ENCODE data around the gene RCCD1.
A peak's percentile ranks its signal among the peaks of the same experiment; 100 is the strongest.

The RCCD1 gene

GRCh38 chr15:90952901-90953677, 1.6 kb upstream of the RCCD1 start:
- TF ChIP-seq, protein P1, sequence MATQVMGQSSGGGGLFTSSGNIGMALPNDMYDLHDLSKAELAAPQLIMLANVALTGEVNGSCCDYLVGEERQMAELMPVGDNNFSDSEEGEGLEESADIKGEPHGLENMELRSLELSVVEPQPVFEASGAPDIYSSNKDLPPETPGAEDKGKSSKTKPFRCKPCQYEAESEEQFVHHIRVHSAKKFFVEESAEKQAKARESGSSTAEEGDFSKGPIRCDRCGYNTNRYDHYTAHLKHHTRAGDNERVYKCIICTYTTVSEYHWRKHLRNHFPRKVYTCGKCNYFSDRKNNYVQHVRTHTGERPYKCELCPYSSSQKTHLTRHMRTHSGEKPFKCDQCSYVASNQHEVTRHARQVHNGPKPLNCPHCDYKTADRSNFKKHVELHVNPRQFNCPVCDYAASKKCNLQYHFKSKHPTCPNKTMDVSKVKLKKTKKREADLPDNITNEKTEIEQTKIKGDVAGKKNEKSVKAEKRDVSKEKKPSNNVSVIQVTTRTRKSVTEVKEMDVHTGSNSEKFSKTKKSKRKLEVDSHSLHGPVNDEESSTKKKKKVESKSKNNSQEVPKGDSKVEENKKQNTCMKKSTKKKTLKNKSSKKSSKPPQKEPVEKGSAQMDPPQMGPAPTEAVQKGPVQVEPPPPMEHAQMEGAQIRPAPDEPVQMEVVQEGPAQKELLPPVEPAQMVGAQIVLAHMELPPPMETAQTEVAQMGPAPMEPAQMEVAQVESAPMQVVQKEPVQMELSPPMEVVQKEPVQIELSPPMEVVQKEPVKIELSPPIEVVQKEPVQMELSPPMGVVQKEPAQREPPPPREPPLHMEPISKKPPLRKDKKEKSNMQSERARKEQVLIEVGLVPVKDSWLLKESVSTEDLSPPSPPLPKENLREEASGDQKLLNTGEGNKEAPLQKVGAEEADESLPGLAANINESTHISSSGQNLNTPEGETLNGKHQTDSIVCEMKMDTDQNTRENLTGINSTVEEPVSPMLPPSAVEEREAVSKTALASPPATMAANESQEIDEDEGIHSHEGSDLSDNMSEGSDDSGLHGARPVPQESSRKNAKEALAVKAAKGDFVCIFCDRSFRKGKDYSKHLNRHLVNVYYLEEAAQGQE (IDR thresholded peaks at IDR 0.05; ENCODE audit: low read depth), result no peak
- no peak for TF ChIP-seq EGR1 (IDR thresholded peaks at IDR 0.05)
- TF ChIP-seq EP300 (IDR thresholded peaks at IDR 0.05; ENCODE audit: borderline replicate concordance), result no peak
- TF ChIP-seq, protein P2, sequence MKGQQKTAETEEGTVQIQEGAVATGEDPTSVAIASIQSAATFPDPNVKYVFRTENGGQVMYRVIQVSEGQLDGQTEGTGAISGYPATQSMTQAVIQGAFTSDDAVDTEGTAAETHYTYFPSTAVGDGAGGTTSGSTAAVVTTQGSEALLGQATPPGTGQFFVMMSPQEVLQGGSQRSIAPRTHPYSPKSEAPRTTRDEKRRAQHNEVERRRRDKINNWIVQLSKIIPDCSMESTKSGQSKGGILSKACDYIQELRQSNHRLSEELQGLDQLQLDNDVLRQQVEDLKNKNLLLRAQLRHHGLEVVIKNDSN (IDR thresholded peaks at IDR 0.05), result no peak
- no peak for TF ChIP-seq RAD21 (IDR thresholded peaks at IDR 0.05; ENCODE audit: low read depth)
- TF ChIP-seq CEBPB (IDR thresholded peaks at IDR 0.05), result no peak
- no peak for TF ChIP-seq FOXM1 (IDR thresholded peaks at IDR 0.05; ENCODE audit: borderline replicate concordance, low read depth)
- TF ChIP-seq TEAD4 (IDR thresholded peaks at IDR 0.05), result no peak
- TF ChIP-seq CREB1 (IDR thresholded peaks at IDR 0.05; ENCODE audit: low read depth), result no peak
- TF ChIP-seq YY1 (IDR thresholded peaks at IDR 0.05; ENCODE audit: low read depth), result no peak
- TF ChIP-seq, protein P3, sequence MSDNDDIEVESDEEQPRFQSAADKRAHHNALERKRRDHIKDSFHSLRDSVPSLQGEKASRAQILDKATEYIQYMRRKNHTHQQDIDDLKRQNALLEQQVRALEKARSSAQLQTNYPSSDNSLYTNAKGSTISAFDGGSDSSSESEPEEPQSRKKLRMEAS (IDR thresholded peaks at IDR 0.05), result no peak
- TF ChIP-seq TAF1 (IDR thresholded peaks at IDR 0.05; ENCODE audit: low read depth), result no peak
- TF ChIP-seq ZBTB7A (IDR thresholded peaks at IDR 0.05; ENCODE audit: low read depth), result no peak
- no peak for TF ChIP-seq TCF12 (IDR thresholded peaks at IDR 0.05; ENCODE audit: low read depth)
- TF ChIP-seq NFIC (IDR thresholded peaks at IDR 0.05), result no peak

DNA sequence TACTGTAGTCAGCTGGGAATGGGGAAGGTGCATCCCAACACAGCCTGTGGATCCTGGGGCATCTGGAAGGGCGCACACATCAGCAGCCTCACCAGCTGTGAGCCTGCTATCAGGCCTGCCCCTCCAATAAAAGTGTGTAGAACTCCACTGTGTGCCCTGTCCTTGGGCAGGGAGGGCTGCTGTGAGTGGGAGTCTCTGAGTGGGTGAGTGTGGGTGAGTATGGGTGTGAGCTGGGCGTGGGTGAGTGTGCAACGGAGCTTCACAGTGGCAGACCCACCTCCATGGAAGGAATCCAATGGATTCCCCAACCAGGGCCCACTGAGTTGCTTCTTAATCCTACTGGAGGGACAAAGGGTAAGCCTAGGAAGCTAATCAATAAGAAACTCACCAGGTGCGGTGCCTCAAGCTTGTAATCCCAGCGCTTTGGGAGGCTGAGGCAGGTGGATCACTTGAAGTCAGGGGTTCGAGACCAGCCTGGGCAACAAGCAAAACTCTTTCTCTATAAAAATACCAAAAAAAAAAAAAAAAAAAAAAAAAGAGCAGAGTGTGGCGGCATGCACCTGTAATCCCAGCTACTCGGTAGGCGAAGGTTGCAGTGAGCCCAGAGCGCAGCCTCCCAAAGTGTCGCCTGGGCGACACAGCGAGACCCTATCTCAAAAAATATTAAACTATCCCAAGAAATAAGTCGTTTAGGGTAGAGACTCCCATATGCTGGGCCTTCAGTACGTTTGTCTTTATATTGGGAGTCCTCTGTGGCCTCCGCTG, 555 bp upstream of the RCCD1 start:
- TF ChIP-seq FOXM1 (IDR thresholded peaks at IDR 0.05; ENCODE audit: borderline replicate concordance, low read depth) (no peak), EGR1 (IDR thresholded peaks at IDR 0.05) (no peak), ZBTB7A (IDR thresholded peaks at IDR 0.05; ENCODE audit: low read depth) (no peak), RAD21 (IDR thresholded peaks at IDR 0.05; ENCODE audit: low read depth) (no peak), NFIC (IDR thresholded peaks at IDR 0.05) (no peak), TEAD4 (IDR thresholded peaks at IDR 0.05) (no peak), CREB1 (IDR thresholded peaks at IDR 0.05; ENCODE audit: low read depth) (no peak), EP300 (IDR thresholded peaks at IDR 0.05; ENCODE audit: borderline replicate concordance) (no peak), TCF12 (IDR thresholded peaks at IDR 0.05; ENCODE audit: low read depth) (no peak), TAF1 (IDR thresholded peaks at IDR 0.05; ENCODE audit: low read depth) (no peak), CEBPB (IDR thresholded peaks at IDR 0.05) (no peak), YY1 (IDR thresholded peaks at IDR 0.05; ENCODE audit: low read depth) (no peak)
- TF ChIP-seq, protein P3 (IDR thresholded peaks at IDR 0.05), result no peak
- TF ChIP-seq, protein P1 (IDR thresholded peaks at IDR 0.05; ENCODE audit: low read depth), result no peak
- TF ChIP-seq, protein P2 (IDR thresholded peaks at IDR 0.05), result no peak

DNA sequence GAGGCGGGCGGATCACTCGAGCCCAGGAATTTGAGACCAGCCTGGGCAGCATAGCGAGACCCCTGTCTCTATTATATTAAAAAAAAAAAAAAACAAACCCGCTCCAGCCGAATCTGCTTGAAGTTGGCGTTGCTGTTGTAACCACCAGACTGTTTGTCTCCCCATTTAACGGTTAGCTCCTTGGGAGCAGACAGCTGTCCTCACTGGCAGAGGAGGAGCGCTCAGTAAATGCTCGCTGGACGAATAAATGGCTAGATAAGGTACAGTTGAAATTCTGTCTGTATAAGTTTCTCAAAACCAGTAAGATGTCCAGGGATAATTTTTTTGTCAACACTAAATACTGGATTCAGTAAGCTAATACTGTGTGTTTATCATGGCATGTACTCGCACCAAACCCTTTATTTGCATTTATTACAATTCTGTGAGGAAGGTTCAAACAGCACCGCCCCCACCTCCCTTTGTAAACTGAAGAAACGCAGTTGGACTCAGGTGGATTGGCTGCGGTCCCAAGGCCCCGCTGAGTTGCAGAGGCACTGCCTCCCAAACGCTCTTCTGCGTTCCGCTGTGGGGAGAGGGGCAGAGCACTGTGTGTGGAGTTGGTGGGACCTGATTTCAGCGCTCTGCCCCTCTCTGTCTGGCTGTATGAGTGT, 1.1 kb downstream of the RCCD1 start:
- TF ChIP-seq NFIC (IDR thresholded peaks at IDR 0.05) (peak; percentile 81), TEAD4 (IDR thresholded peaks at IDR 0.05) (no peak)
- TF ChIP-seq, protein P3 (IDR thresholded peaks at IDR 0.05), result 0 out of 2 replicates have a peak, but pooled peaks have one; percentile 6

DNA sequence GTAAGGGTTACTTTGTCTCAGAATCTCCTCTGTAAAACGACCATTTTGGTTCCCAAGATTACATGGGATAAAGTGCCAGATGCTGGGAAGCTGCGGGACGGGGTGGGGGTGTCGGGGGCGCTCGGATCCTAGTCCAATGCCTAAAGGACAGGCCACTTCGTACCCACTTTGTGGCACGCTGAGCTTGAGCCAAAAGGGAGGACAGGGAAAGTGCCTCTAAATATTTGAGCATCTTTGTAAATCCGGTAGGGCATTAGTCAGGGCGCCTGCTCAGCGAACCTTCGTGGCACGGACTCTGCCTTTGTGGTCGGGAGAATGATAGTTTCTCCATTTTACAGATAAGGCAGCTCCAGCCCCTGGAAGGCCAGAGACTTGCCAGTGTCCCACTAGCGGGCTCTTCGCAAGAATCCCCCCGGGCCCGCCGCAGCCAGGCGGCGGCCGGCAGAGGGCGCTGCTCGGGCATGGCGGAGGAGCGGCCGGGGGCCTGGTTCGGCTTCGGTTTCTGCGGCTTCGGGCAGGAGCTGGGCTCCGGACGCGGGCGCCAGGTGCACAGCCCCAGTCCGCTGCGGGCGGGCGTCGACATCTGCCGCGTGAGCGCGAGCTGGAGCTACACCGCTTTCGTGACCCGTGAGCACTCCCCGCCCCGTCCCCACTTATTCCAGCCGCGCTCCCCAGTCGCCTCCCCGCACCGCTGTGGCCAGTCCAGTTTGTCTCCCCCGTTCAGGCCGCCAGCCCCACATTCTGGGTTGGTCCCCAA, 1.8 kb downstream of the RCCD1 start:
- TF ChIP-seq YY1 (IDR thresholded peaks at IDR 0.05; ENCODE audit: low read depth) (peak; percentile 65; the same call in 1 of the 2 replicates), FOXM1 (IDR thresholded peaks at IDR 0.05; ENCODE audit: borderline replicate concordance, low read depth) (no peak), CREB1 (IDR thresholded peaks at IDR 0.05; ENCODE audit: low read depth) (no peak), NFIC (IDR thresholded peaks at IDR 0.05) (no peak), RAD21 (IDR thresholded peaks at IDR 0.05; ENCODE audit: low read depth) (peak; percentile 18; the same call in 1 of the 2 replicates), ZBTB7A (IDR thresholded peaks at IDR 0.05; ENCODE audit: low read depth) (0 out of 2 replicates have a peak, but pooled peaks have one; percentile 22), TEAD4 (IDR thresholded peaks at IDR 0.05) (no peak), TAF1 (IDR thresholded peaks at IDR 0.05; ENCODE audit: low read depth) (no peak; the same call in 1 of the 2 replicates), TCF12 (IDR thresholded peaks at IDR 0.05; ENCODE audit: low read depth) (no peak), CEBPB (IDR thresholded peaks at IDR 0.05) (no peak), EGR1 (IDR thresholded peaks at IDR 0.05) (no peak), EP300 (IDR thresholded peaks at IDR 0.05; ENCODE audit: borderline replicate concordance) (no peak)
- TF ChIP-seq, protein P2 (IDR thresholded peaks at IDR 0.05), result no peak
- TF ChIP-seq, protein P3 (IDR thresholded peaks at IDR 0.05), result 0 out of 2 replicates have a peak, but pooled peaks have one; percentile 29
- TF ChIP-seq, protein P1 (IDR thresholded peaks at IDR 0.05; ENCODE audit: low read depth), result no peak

Data from Ishikawa (cell line).